Stomach (tissue), 9 donors: ENCODE measurements around the gene SESN3. TPM values are rescaled to one million over a fixed set of nuclear protein-coding genes. Genes with fewer than 3 reads are reported as not detected.

Experiments used
- DNase-seq, 2 donors: peaks; one replicate each; pipeline versions ENCODE4 v3.0.0 to v3.0.0-alpha.2; 2013 to 2019
- H3K27ac ChIP-seq, 5 donors: fragments of 200-600 bp in 4 of 5; sonication (generic) in 4 of 5; one replicate each; pipeline ENCODE4 v1.5.1; 2013 to 2019; ENCODE audit warnings: mild to moderate bottlenecking in 1 of 5, moderate library complexity in 1 of 5
- H3K27me3 ChIP-seq, 3 donors: fragments of 200-600 bp; sonication (generic); one replicate each; pipeline ENCODE4 v1.5.1; 2017 to 2019; ENCODE audit warnings: mixed run types in 1 of 3
- H3K36me3 ChIP-seq, 4 donors: fragments of 200-600 bp; sonication (generic); 1 replicate in 3 of 4; 2 replicates in 1 of 4; pipeline ENCODE4 v1.5.1; 2016 to 2019
- H3K4me1 ChIP-seq, 4 donors: fragments of 200-600 bp; sonication (generic); one replicate each; pipeline ENCODE4 v1.5.1; 2016 to 2019
- H3K4me3 ChIP-seq, 4 donors: fragments of 200-600 bp; sonication (generic) in 3 of 4; one replicate each; pipeline ENCODE4 v1.5.1; 2016 to 2019; ENCODE audit warnings: mild to moderate bottlenecking in 1 of 4
- H3K9me3 ChIP-seq, 4 donors: fragments of 200-600 bp; sonication (generic); one replicate each; pipeline ENCODE4 v1.5.1; 2016 to 2019
- EP300 ChIP-seq: sonication (generic); formaldehyde crosslinking; IDR thresholded peaks from one replicate; pipeline ENCODE4 v1.6.1; 2017; ENCODE audit warnings: antibody characterized with exemption
- POLR2A ChIP-seq, 4 donors: fragments of 450-650 bp; IDR thresholded peaks; one replicate each; pipeline ENCODE4 v1.6.1; 2016; ENCODE audit warnings: antibody characterized with exemption in 4 of 4, control low read depth in 2 of 4, mild to moderate bottlenecking in 1 of 4, moderate library complexity in 1 of 4
- POLR2AphosphoS5 ChIP-seq, 3 donors: sonication (generic); formaldehyde crosslinking; IDR thresholded peaks; one replicate each; pipeline ENCODE4 v1.6.1; 2016; ENCODE audit warnings: antibody characterized with exemption in 3 of 3
- WGBS, 5 donors: extraction: QIAGEN DNeasy Blood & Tissue Kit in 3 of 5; methylation state at CpG; one replicate each; pipeline versions ENCODE4 v1.1.5 to v1.1.7; 2013 to 2018; 5-methylcytosine and 5-hydroxymethylcytosine counted together
- intact Hi-C: fragments of 100-400 bp; cut with DNase I; formaldehyde crosslinking; loops from one replicate; pipeline ENCODE4 v1.15.1; 2023; ENCODE audit warnings: low total_unique reads
- polyA plus RNA-seq, 3 donors: library from polyadenylated mRNA; stranded (reverse); fragments of 200-250 nt; gene quantifications; one replicate each; pipeline ENCODE4 v1.2.3, GENCODE V29; 2013
- total RNA-seq, 5 donors: library from RNA; depleted of rRNA; stranded (reverse); fragments of >200 nt; gene quantifications; one replicate each; pipeline versions ENCODE4 v1.1.0 to v1.2.3, GENCODE V29; 2014 to 2016
- TF ChIP-seq, protein P1 (sequence below), 7 experiments: fragments of 450-650 bp in 4 of 7; fragments of 200-600 bp in 3 of 7; sonication (generic) in 3 of 7; IDR thresholded peaks; one replicate each; pipeline ENCODE4 v1.5.1; 2016 to 2019; ENCODE audit warnings: antibody characterized with exemption in 7 of 7, control low read depth in 2 of 7, mild to moderate bottlenecking in 1 of 7
- donor health status: healthy with polysubstance abuse.
- donor health status: Bipolar disorder and iron deficiency.
- donor health status: healthy.

SESN3 gene
- total and polyA plus RNA-seq, 8 donors, result 2.7 to 43.7 (median 6.0) TPM

- H3K4me3 ChIP-seq, result no peak overlapping the region
- H3K9me3 ChIP-seq, result no peaks in the 10 kb centered on the region
- WGBS, 5 donors, result 73 to 87% (median 78%) methylated on average over 4 of the region's 4 CpGs
Measured at GRCh38 chr11:95145430-95146060, 85.5 kb downstream of the SESN3 start.

DNA sequence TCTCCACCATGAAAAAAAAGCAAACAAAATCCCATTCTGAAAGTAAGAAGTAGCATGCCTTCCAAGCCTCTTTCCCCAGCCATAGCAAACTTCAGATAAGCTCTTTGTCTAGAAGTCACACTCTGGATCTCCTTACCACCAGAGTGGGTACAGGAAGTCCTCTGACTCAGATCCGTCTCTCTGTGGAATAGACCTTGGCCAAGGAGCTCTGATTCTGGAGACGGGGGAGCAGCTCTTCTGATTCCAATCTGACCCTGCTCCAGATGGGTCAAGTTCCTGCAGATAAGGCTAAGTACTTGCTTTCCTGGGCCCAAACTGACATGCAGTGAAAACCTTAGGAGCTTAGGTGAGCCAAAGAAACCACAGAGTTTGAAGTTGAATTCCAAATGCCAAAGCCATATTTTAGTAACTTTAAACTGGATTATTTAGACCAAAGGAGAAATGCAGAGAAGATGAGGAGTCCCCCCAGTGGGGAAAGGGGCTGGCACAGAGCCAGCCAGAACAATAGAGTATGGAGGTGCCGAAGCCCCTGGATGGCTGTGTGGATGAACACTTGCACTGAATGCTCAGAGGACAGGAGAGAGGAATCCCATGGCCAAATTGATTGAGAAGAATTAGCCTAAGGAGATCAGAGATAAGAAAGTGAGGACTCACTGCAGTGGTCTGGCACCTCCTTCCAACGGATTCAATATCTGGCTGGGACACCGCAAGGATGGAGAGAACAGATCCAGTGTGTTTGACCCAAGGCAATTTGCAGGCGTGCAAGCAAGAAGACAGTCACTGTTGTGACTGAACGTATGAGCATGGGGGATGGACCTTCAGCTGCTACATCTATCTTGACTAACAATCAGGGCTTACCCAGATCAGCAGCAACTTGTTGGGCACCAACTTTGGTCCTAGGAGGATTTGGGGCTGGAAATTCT, 86.4 kb downstream of the SESN3 start:
- Histone ChIP-seq H3K4me3 (no peak overlapping the region), H3K4me1 (peaks cover 0 to 28% (median 12%) of the 10 kb centered on the region in 4 donors), H3K9me3 (no peaks in the 10 kb centered on the region), H3K27me3 (peaks cover 0 to 4% (median 0%) of the 10 kb centered on the region in 3 donors), H3K27ac (no peak overlapping the region), H3K36me3 (no peaks in the 10 kb centered on the region)
- no peak for DNase-seq
- WGBS, 5 donors, result 64 to 85% (median 71%) methylated on average over 7 of the region's 7 CpGs
- TF ChIP-seq, protein P1, sequence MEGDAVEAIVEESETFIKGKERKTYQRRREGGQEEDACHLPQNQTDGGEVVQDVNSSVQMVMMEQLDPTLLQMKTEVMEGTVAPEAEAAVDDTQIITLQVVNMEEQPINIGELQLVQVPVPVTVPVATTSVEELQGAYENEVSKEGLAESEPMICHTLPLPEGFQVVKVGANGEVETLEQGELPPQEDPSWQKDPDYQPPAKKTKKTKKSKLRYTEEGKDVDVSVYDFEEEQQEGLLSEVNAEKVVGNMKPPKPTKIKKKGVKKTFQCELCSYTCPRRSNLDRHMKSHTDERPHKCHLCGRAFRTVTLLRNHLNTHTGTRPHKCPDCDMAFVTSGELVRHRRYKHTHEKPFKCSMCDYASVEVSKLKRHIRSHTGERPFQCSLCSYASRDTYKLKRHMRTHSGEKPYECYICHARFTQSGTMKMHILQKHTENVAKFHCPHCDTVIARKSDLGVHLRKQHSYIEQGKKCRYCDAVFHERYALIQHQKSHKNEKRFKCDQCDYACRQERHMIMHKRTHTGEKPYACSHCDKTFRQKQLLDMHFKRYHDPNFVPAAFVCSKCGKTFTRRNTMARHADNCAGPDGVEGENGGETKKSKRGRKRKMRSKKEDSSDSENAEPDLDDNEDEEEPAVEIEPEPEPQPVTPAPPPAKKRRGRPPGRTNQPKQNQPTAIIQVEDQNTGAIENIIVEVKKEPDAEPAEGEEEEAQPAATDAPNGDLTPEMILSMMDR (IDR thresholded peaks at IDR 0.05), result no peak
- TF ChIP-seq POLR2AphosphoS5 (IDR thresholded peaks at IDR 0.05) (no peak), EP300 (no peak), POLR2A (IDR thresholded peaks at IDR 0.05) (no peak)
- intact Hi-C loops, result no loop called here

More at GRCh38 chr11:95145430-95146060, 85.5 kb downstream of the SESN3 start:
- H3K27me3 ChIP-seq, result peaks cover 0 to 4% (median 0%) of the 10 kb centered on the region in 3 donors
- intact Hi-C loops, result no loop called here
- H3K27ac ChIP-seq, result no peak overlapping the region
- DNase-seq, result no peak
- H3K4me1 ChIP-seq, result peaks cover 0 to 37% (median 18%) of the 10 kb centered on the region in 4 donors
- H3K36me3 ChIP-seq, result no peaks in the 10 kb centered on the region
- TF ChIP-seq, protein P1 (IDR thresholded peaks at IDR 0.05), result no peak
- TF ChIP-seq POLR2AphosphoS5 (IDR thresholded peaks at IDR 0.05) (no peak), POLR2A (IDR thresholded peaks at IDR 0.05) (no peak), EP300 (no peak)

DNA sequence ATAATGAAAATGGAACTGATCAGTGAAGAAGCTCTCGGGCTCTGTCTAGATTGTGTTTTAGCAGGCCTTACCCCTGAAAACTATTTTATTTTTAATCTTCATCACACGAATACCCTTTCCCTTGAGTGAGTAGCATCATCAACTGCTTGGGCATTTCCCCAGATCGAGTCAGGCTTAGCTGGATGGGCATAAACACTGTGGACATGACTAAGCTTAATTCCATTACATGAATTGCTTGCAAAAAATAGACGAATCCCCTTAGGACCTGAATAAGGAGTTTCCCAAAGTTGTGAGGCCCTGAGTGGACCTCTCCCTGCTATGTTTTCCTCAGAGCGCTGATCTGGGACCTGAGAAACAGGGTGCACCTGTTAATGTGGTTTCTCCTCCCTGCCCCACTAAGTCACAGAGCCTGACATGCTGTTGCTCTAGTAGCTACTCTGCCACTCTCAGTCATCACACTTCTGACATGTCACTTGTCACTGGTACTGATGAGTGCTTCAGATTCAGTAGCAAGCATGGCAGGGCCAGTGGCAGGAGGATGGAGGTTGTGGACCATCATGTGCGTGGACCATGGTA, 87.8 kb downstream of the SESN3 start:
- H3K4me1 ChIP-seq, result peaks cover 0 to 15% (median 6%) of the 10 kb centered on the region in 4 donors
- intact Hi-C loops, result no loop called here
- no peak overlapping the region for H3K4me3 ChIP-seq
- H3K9me3 ChIP-seq, result no peaks in the 10 kb centered on the region
- no peak for TF ChIP-seq POLR2AphosphoS5 (IDR thresholded peaks at IDR 0.05)
- TF ChIP-seq, protein P1 (IDR thresholded peaks at IDR 0.05), result no peak
- TF ChIP-seq EP300, result no peak
- TF ChIP-seq POLR2A (IDR thresholded peaks at IDR 0.05), result no peak
- no peak for DNase-seq
- 79 to 92% (median 87%) methylated on average over 6 of the region's 6 CpGs for WGBS, 5 donors
- H3K27me3 ChIP-seq, result peaks cover 0 to 4% (median 0%) of the 10 kb centered on the region in 3 donors
- no peaks in the 10 kb centered on the region for H3K36me3 ChIP-seq
- H3K27ac ChIP-seq, result no peak overlapping the region

GRCh38 chr11:95142431-95142830, 88.6 kb downstream of the SESN3 start:
- no peaks in the 10 kb centered on the region for H3K9me3 ChIP-seq
- DNase-seq, result no peak
- no peak overlapping the region for H3K4me3 ChIP-seq
- 84 to 92% (median 87%) methylated on average over 2 of the region's 2 CpGs for WGBS, 5 donors
- H3K27ac ChIP-seq, result no peak overlapping the region
- TF ChIP-seq EP300 (no peak), POLR2A (IDR thresholded peaks at IDR 0.05) (no peak), POLR2AphosphoS5 (IDR thresholded peaks at IDR 0.05) (no peak)
- TF ChIP-seq, protein P1 (IDR thresholded peaks at IDR 0.05), result no peak
- intact Hi-C loops, result no loop called here
- peaks cover 0 to 7% (median 2%) of the 10 kb centered on the region in 4 donors for H3K4me1 ChIP-seq
- H3K27me3 ChIP-seq, result peaks cover 0 to 4% (median 0%) of the 10 kb centered on the region in 3 donors
- no peaks in the 10 kb centered on the region for H3K36me3 ChIP-seq
